H1 (cell line): Measurements from ENCODE around the gene TNS3. TPM values are rescaled to one million over a fixed set of nuclear protein-coding genes. Genes with fewer than 3 reads are reported as not detected.

Experiments
- CTCF ChIA-PET: fragments of 300-600 bp; sonication (Branson Sonifier 250); formaldehyde crosslinking; loops from one replicate; lab custom pipeline; 2021; ENCODE audit not compliant: partially characterized antibody; lab: Charles Lee
- POLR2A ChIA-PET: fragments of 300-600 bp; sonication (Branson Sonifier 250); formaldehyde crosslinking; loops from one replicate; lab custom pipeline; 2021; ENCODE audit warnings: inconsistent platforms; ENCODE audit not compliant: partially characterized antibody; lab: Charles Lee
- DNase-seq, 2 experiments: peaks; one replicate each; pipeline versions ENCODE4 v3.0.0 to v3.0.0-alpha.2; 2010 to 2022; ENCODE audit warnings: low spot score in 2 of 2, low read depth in 1 of 2, mixed read lengths in 1 of 2
- FAIRE-seq: peaks from 2 replicates; lab custom pipeline; 2011; peaks lifted over from hg19 to GRCh38; lab: Jason Lieb, UNC
- H2AFZ ChIP-seq: 2 replicates; pipeline ENCODE4 v1.8.1; 2012; ENCODE audit warnings: low read length, inconsistent platforms
- H2AK5ac ChIP-seq: 2 replicates; pipeline ENCODE4 v1.6.1; 2013; ENCODE audit warnings: low read depth, low read length
- H2BK120ac ChIP-seq: replicated peaks from 2 replicates; pipeline ENCODE3; 2013; ENCODE audit warnings: low read depth, low read length, inconsistent platforms
- H2BK12ac ChIP-seq: 2 replicates; pipeline ENCODE4 v1.6.1; 2013; ENCODE audit warnings: low read depth, low read length
- H2BK15ac ChIP-seq: 2 replicates; pipeline ENCODE4 v1.6.1; 2013; ENCODE audit warnings: low read length
- H2BK20ac ChIP-seq: 2 replicates; pipeline ENCODE4 v1.6.1; 2013; ENCODE audit warnings: low read length
- H2BK5ac ChIP-seq: 2 replicates; pipeline ENCODE4 v1.6.1; 2013; ENCODE audit warnings: low read depth, low read length
- H3K14ac ChIP-seq: 2 replicates; pipeline ENCODE4 v1.6.1; 2013; ENCODE audit warnings: inconsistent platforms; ENCODE audit not compliant: insufficient read length
- H3K18ac ChIP-seq: 2 replicates; pipeline ENCODE4 v1.6.1; 2013; ENCODE audit warnings: low read length; ENCODE audit errors: extremely low read depth
- H3K23ac ChIP-seq: 2 replicates; pipeline ENCODE4 v1.6.1; 2013; ENCODE audit warnings: inconsistent platforms; ENCODE audit not compliant: insufficient read length
- H3K23me2 ChIP-seq: 2 replicates; pipeline ENCODE4 v1.6.1; 2013; ENCODE audit warnings: low read depth, low read length
- H3K27ac ChIP-seq: 2 replicates; pipeline ENCODE4 v1.6.1; 2011; ENCODE audit warnings: low read depth, low read length, inconsistent platforms
- H3K27me3 ChIP-seq, 4 experiments: replicated peaks in 1 of 4; 1 replicate in 1 of 4; 2 replicates in 3 of 4; pipeline versions ENCODE4 v1.6.1 to v1.8.1; 2011 to 2013; ENCODE audit warnings: low read length in 3 of 4, mild to moderate bottlenecking in 3 of 4, inconsistent platforms in 2 of 4, mixed read lengths in 2 of 4, moderate library complexity in 1 of 4; ENCODE audit not compliant: control insufficient read depth in 3 of 4, insufficient read depth in 3 of 4; ENCODE audit errors: extremely low read depth in 1 of 4
- H3K36me3 ChIP-seq, 4 experiments: 2 replicates each; pipeline versions ENCODE4 v1.6.1 to v1.8.1; 2011 to 2013; ENCODE audit warnings: mild to moderate bottlenecking in 4 of 4, low read length in 3 of 4, moderate library complexity in 2 of 4, control low read depth in 1 of 4, inconsistent platforms in 1 of 4; ENCODE audit not compliant: insufficient read depth in 4 of 4, control insufficient read depth in 2 of 4
- H3K4ac ChIP-seq: replicated peaks from 2 replicates; pipeline ENCODE3; 2013; ENCODE audit warnings: low read length, low read depth, mixed read lengths, inconsistent platforms; ENCODE audit not compliant: insufficient read length
- H3K4me1 ChIP-seq, 4 experiments: replicated peaks in 1 of 4; 1 replicate in 1 of 4; 2 replicates in 3 of 4; pipeline versions ENCODE4 v1.6.1 to v1.8.1; 2011 to 2013; ENCODE audit warnings: low read length in 3 of 4, inconsistent platforms in 2 of 4, mixed read lengths in 1 of 4; ENCODE audit not compliant: insufficient read depth in 4 of 4, control insufficient read depth in 3 of 4
- H3K4me2 ChIP-seq, 2 experiments: 2 replicates each; pipeline versions ENCODE4 v1.6.1 to v1.8.1; 2011 to 2013; ENCODE audit warnings: low read depth in 2 of 2, low read length in 2 of 2, control low read depth in 1 of 2, inconsistent platforms in 1 of 2, mild to moderate bottlenecking in 1 of 2; ENCODE audit not compliant: insufficient read depth in 1 of 2
- H3K4me3 ChIP-seq, 4 experiments: fragments of 200-600, 300-600 bp in 1 of 4; sonication (generic), shearing (Covaris generic), sonication (Bioruptor Twin) in 1 of 4; 2 replicates each; pipeline versions ENCODE4 v1.5.1 to v1.8.1; 2011 to 2016; ENCODE audit warnings: low read length in 4 of 4, low read depth in 3 of 4, control low read depth in 2 of 4, inconsistent platforms in 2 of 4, mild to moderate bottlenecking in 2 of 4, mixed read lengths in 1 of 4, moderate library complexity in 1 of 4; ENCODE audit not compliant: insufficient read depth in 2 of 4; ENCODE audit errors: extremely low read depth in 1 of 4
- H3K56ac ChIP-seq: replicated peaks from 2 replicates; pipeline ENCODE3; 2013; ENCODE audit warnings: low read depth, mild to moderate bottlenecking, mixed read lengths, low read length, inconsistent platforms; ENCODE audit not compliant: insufficient read length
- H3K79me1 ChIP-seq: 2 replicates; pipeline ENCODE4 v1.6.1; 2013; ENCODE audit warnings: low read depth, low read length, control low read depth
- H3K79me2 ChIP-seq, 2 experiments: 2 replicates each; pipeline versions ENCODE4 v1.6.1 to v1.8.1; 2012 to 2013; ENCODE audit warnings: low read length in 2 of 2, mild to moderate bottlenecking in 2 of 2, inconsistent platforms in 1 of 2; ENCODE audit not compliant: insufficient read depth in 2 of 2, control insufficient read depth in 1 of 2
- H3K9ac ChIP-seq, 4 experiments: replicated peaks in 1 of 4; 1 replicate in 1 of 4; 2 replicates in 3 of 4; pipeline versions ENCODE4 v1.6.1 to v1.8.1; 2011 to 2013; ENCODE audit warnings: low read depth in 3 of 4, low read length in 3 of 4, control low read depth in 2 of 4, mild to moderate bottlenecking in 2 of 4, moderate library complexity in 2 of 4, inconsistent platforms in 1 of 4; ENCODE audit errors: extremely low read depth in 1 of 4
- H3K9me3 ChIP-seq, 2 experiments: 2 replicates each; pipeline versions ENCODE4 v1.6.1 to v1.8.1; 2012 to 2013; ENCODE audit warnings: mild to moderate bottlenecking in 2 of 2, moderate library complexity in 2 of 2, control low read depth in 1 of 2, inconsistent platforms in 1 of 2, low read depth in 1 of 2, low read length in 1 of 2, mixed read lengths in 1 of 2; ENCODE audit not compliant: insufficient read depth in 2 of 2
- H4K20me1 ChIP-seq, 2 experiments: replicated peaks in 1 of 2; 2 replicates each; pipeline versions ENCODE3 to v1.8.1; 2011 to 2013; ENCODE audit warnings: inconsistent platforms in 2 of 2, low read length in 2 of 2, mild to moderate bottlenecking in 1 of 2; ENCODE audit not compliant: insufficient read depth in 2 of 2, control insufficient read depth in 1 of 2
- H4K5ac ChIP-seq: 2 replicates; pipeline ENCODE4 v1.6.1; 2013; ENCODE audit warnings: low read length, low read depth, mixed read lengths, inconsistent platforms; ENCODE audit not compliant: insufficient read length
- H4K8ac ChIP-seq: 2 replicates; pipeline ENCODE4 v1.8.0; 2013; ENCODE audit warnings: mild to moderate bottlenecking, moderate library complexity, low read length, inconsistent platforms; ENCODE audit not compliant: insufficient read depth; ENCODE audit errors: extremely low read depth
- H4K91ac ChIP-seq: replicated peaks from 2 replicates; pipeline ENCODE3; 2013; ENCODE audit warnings: low read length, mixed read lengths, inconsistent platforms; ENCODE audit not compliant: insufficient read length
- HDAC6 ChIP-seq: IDR thresholded peaks from one replicate; pipeline ENCODE4 v1.7.1; 2012; ENCODE audit warnings: low read depth, mild to moderate bottlenecking, inconsistent platforms, low read length, moderate library complexity
- TBP ChIP-seq: IDR thresholded peaks from 2 replicates; pipeline ENCODE4 v1.6.1; 2011; ENCODE audit warnings: low read depth, low read length, improper control_type of control experiment
- WGBS, 2 experiments: shearing (Covaris generic) in 1 of 2; methylation state at CpG; one replicate each; pipeline versions ENCODE4 v1.1.6 to v1.1.7; 2013 to 2015; ENCODE audit warnings: low lambda C conversion rate in 2 of 2, mixed read lengths in 2 of 2, inconsistent platforms in 1 of 2, low coverage in 1 of 2, missing lambda C conversion rate in 1 of 2; ENCODE audit not compliant: insufficient replicate concordance in 2 of 2, insufficient coverage in 1 of 2, insufficient read length in 1 of 2; ENCODE audit errors: extremely low coverage in 1 of 2, missing lambda C conversion rate in 1 of 2; 5-methylcytosine and 5-hydroxymethylcytosine counted together
- polyA plus RNA-seq, 7 experiments: library from polyadenylated mRNA; depleted of rRNA in 3 of 7; stranded (reverse) in 5 of 7; unstranded in 2 of 7; fragments of >200 nt in 5 of 7; fragments of 200-250 nt in 2 of 7; gene quantifications; 1 replicate in 5 of 7; 2 replicates in 1 of 7; 4 replicates in 1 of 7; pipeline versions ENCODE4 v1.2.1 to v1.2.3, GENCODE V29; 2011 to 2013; ENCODE audit warnings: missing spikeins in 2 of 7, mixed read lengths in 2 of 7
- total RNA-seq: library from RNA; stranded (reverse); fragmentation: NEBNext Ultra II Directional; extraction: Animal tissue kit (Norgen Biotek cat#: 25700); gene quantifications from 2 replicates; pipeline ENCODE4 v1.2.1, GENCODE V29; 2021

Gene TNS3
- total and polyA plus RNA-seq, 2 of the 8 experiments (the other 6 are each of a cell fraction or from before 2014, with no cell fraction given): 11.9 to 24.2 TPM

GRCh38 chr7:47344171-47344955 lies 237.5 kb downstream of the TNS3 start:
- Histone ChIP-seq H2AFZ (no peak overlapping the region), H3K4ac (no peak overlapping the region), H4K5ac (no peak overlapping the region), H2BK5ac (no peak overlapping the region), H2BK15ac (no peak overlapping the region), H2BK120ac (no peak overlapping the region), H4K91ac (no peak overlapping the region), H2AK5ac (no peak overlapping the region), H2BK12ac (no peak overlapping the region), H3K56ac (no peak overlapping the region), H3K14ac (no peak overlapping the region), H3K23me2 (no peaks in the 10 kb centered on the region), H3K27ac (no peak overlapping the region), H3K4me1 (no peaks in the 10 kb centered on the region), H3K27me3 (no peaks in the 10 kb centered on the region), H4K8ac (no peak overlapping the region), H3K9ac (no peak overlapping the region), H3K79me1 (no peaks in the 10 kb centered on the region), H4K20me1 (peaks cover 0 to 4% of the 10 kb centered on the region in 2 experiments), H3K23ac (no peak overlapping the region), H2BK20ac (no peak overlapping the region), H3K9me3 (no peaks in the 10 kb centered on the region), H3K36me3 (peaks cover 0 to 6% (median 0%) of the 10 kb centered on the region in 4 experiments; a peak in 1 of 8 replicates), H3K4me3 (no peak overlapping the region), H3K79me2 (no peaks in the 10 kb centered on the region), H3K18ac (no peak overlapping the region), H3K4me2 (no peak overlapping the region)
- DNase-seq: no peak
- ChIA-PET CTCF (interaction anchor here (0.7 to 4.9 kb wide), 11 partner anchors 9 to 101 kb away, joined by 3 to 18 read pairs (median 4); no protein-coding TSS in a partner anchor), POLR2A (no interaction called here)
- WGBS, 2 experiments: 92% methylated on average over 28 of the region's 32 CpGs; no CpG with 5 or more reads in 1 of the 2 experiments
- no peak for FAIRE-seq
- TF ChIP-seq TBP: no peak
- TF ChIP-seq HDAC6: no peak
